Measurements from ENCODE around the gene HMOX2. TPM values are rescaled to one million over a fixed set of nuclear protein-coding genes. Genes with fewer than 3 reads are reported as not detected.
A peak's percentile ranks its signal among the peaks of the same experiment; 100 is the strongest.

Gene HMOX2
- total RNA-seq, result 38.1 and 39.6 TPM in 2 replicates
- long read RNA-seq, transcript HMOX2-208 (6 exons, 2,147 nt), result major isoform, 32 of 42 reads
- long read RNA-seq, partial matches to known transcripts, result 4 of 42 reads
- long read RNA-seq, other reads (novel, unspliced or antisense), result 2 of 42 reads

DNA sequence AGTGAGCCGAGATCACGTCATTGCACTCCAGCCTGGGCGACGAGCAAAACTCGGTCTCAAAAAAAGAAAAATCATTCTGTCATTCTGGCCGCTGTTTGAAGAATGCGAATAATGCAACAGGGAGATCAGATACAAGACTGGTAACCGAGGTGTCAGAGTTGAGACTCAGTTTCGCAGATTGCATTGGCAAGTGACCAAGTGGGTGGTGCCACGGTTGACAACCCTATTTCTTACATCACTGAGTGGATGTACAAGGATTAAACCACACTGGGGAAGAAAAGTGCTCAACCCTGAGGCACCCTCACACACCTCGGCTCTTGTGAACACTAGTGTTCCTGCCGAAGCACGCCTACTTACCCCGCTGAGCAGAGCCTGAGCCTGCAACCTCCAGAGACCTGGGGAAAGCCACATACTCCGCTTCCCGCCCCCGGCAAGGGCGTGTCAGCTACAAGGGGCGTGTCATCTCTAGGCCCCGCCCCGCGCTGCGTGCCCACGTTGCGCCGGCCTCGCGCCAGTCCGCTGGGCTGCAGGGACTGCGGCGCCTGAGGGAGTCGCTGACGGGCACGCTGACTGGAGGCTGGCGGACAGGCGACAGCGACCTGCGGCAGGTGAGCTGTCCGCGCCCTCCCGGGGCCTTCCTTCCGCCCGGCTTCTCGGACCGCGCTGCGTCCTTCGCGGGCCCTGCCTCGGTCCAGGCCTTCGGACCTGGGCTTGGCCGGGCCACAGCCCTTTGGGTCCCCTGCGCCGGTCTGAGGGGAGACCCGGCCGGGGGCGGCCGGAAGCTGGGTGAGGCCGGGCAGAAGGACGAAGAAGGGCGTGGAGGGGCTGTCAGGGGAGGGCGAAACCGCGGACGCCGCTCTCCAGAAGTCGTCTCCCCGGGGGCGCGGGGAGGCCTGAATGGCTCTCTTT lies at the start of gene HMOX2:
Gene HMOX2, plus strand, starts transcription at position 519 of the 909 bp plus-strand sequence. CDS start 29,127 bp downstream, outside the sequence.
- peak within 1 kb of the TSS; percentile 80 for H3K4me3 Mint-ChIP-seq
- peaks cover 4% of the 10 kb centered on the region for H3K27me3 Mint-ChIP-seq (ENCODE audit: low read depth)
- H3K9me3 Mint-ChIP-seq, result peaks cover 6% of the 10 kb centered on the region
- peaks cover 7% of the 10 kb centered on the region for H3K36me3 Mint-ChIP-seq (ENCODE audit: low read depth)
- peak; percentile 88 for DNase-seq (ENCODE audit: low read depth, low spot score)
- H3K27ac Mint-ChIP-seq (ENCODE audit: unreplicated experiment), result no peak within 1 kb of the TSS
- TF ChIP-seq, protein P1, sequence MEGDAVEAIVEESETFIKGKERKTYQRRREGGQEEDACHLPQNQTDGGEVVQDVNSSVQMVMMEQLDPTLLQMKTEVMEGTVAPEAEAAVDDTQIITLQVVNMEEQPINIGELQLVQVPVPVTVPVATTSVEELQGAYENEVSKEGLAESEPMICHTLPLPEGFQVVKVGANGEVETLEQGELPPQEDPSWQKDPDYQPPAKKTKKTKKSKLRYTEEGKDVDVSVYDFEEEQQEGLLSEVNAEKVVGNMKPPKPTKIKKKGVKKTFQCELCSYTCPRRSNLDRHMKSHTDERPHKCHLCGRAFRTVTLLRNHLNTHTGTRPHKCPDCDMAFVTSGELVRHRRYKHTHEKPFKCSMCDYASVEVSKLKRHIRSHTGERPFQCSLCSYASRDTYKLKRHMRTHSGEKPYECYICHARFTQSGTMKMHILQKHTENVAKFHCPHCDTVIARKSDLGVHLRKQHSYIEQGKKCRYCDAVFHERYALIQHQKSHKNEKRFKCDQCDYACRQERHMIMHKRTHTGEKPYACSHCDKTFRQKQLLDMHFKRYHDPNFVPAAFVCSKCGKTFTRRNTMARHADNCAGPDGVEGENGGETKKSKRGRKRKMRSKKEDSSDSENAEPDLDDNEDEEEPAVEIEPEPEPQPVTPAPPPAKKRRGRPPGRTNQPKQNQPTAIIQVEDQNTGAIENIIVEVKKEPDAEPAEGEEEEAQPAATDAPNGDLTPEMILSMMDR (conservative IDR thresholded peaks at IDR 0.05), result peak; percentile 49
- H3K4me1 Mint-ChIP-seq, result peaks cover 33% of the 10 kb centered on the region

DNA sequence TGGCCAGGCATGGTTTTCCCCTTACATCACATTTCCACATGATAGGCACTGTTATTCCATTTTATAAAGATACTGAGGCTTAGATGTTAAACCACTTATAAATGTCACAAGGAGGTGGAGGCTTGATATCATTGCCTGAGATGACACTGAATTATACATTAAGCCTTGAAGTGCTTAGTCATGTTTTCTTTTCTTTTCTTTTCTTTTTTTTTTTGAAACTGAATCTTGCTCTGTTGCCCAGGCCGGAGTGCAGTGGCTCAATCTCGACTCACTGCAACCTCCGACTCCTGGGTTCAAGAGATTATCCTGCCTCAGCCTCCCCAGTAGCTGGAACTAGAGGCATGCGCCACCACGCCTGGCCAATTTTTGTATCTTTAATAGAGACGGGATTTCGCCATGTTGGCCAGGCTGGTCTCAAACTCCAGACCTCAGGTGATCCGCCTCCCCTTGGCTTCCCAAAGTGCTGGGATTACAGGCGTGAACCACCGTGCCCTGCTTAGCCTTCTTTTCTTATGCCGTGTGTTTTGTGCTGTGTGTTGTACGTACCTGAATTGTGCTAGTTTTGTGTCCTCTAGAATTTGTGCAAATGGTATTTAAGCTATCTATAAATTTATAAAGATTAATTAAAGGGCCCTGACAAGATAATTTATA lies 49.4 kb upstream of the HMOX2 start:
- peak overlapping the region; percentile 97 for H3K4me3 Mint-ChIP-seq
- TF ChIP-seq, protein P1 (conservative IDR thresholded peaks at IDR 0.05), result no peak

DNA sequence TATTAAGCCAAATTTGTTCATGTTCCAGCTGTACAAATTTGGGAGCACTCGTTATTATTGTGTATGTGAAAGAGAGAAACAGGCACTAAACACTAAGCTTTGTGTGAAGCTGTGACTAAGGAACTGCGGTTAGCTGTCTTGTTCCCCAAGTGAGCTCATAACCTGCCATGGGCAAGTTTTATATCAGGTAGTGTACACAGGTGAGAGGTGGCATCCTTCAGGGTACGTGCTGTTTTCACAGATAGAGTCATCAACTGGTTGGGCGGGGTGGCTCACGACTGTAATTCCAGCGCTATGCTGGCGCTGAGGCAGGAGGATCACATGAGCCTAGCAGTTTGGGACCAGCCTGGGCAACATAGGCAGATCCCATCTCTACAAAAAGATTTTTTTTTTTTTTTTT lies 47.7 kb upstream of the HMOX2 start:
- Mint-ChIP-seq H3K4me3 (peak overlapping the region; percentile 58), H3K9me3 (no peaks in the 10 kb centered on the region), H3K4me1 (peaks cover 29% of the 10 kb centered on the region)

More for the DNA sequence above, 49.4 kb upstream of the HMOX2 start:
- DNase-seq (ENCODE audit: low read depth, low spot score), result no peak
- Mint-ChIP-seq H3K9me3 (no peaks in the 10 kb centered on the region), H3K4me1 (peaks cover 29% of the 10 kb centered on the region), H3K36me3 (ENCODE audit: low read depth) (peaks cover 5% of the 10 kb centered on the region), H3K27ac (ENCODE audit: unreplicated experiment) (peak overlapping the region; percentile 83), H3K27me3 (ENCODE audit: low read depth) (no peaks in the 10 kb centered on the region)

DNA sequence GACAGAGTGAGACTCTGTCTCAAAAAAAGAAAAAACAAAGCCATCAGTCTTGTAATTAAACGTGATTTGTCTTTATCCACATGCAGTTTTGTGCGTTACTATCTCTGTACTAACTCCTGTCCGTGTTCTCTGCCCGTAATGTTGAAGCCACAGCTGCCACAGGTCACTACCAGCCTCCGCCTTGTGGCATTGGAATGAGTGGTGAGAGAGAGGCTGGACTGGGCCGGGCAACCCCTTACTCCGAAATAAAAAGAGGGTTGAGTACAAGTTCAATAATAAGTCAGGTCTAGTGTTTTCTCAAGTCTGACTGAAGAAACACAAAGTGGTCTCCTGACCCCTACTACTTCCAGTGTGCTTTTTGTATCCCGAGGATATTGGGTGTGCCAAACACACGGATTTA lies 45.2 kb upstream of the HMOX2 start:
- peaks cover 18% of the 10 kb centered on the region for H3K4me1 Mint-ChIP-seq
- peaks cover 7% of the 10 kb centered on the region for H3K36me3 Mint-ChIP-seq (ENCODE audit: low read depth)
- no peak for DNase-seq (ENCODE audit: low read depth, low spot score)
- no peak overlapping the region for H3K27ac Mint-ChIP-seq (ENCODE audit: unreplicated experiment)
- TF ChIP-seq, protein P1 (conservative IDR thresholded peaks at IDR 0.05), result no peak
- H3K4me3 Mint-ChIP-seq, result no peak overlapping the region
- no peaks in the 10 kb centered on the region for H3K9me3 Mint-ChIP-seq
- no peaks in the 10 kb centered on the region for H3K27me3 Mint-ChIP-seq (ENCODE audit: low read depth)

More for the DNA sequence above, 47.7 kb upstream of the HMOX2 start:
- Mint-ChIP-seq H3K36me3 (ENCODE audit: low read depth) (peaks cover 5% of the 10 kb centered on the region), H3K27ac (ENCODE audit: unreplicated experiment) (no peak overlapping the region), H3K27me3 (ENCODE audit: low read depth) (no peaks in the 10 kb centered on the region)
- TF ChIP-seq, protein P1 (conservative IDR thresholded peaks at IDR 0.05), result no peak
- DNase-seq (ENCODE audit: low read depth, low spot score), result no peak

- Mint-ChIP-seq H3K9me3 (no peaks in the 10 kb centered on the region), H3K36me3 (ENCODE audit: low read depth) (peaks cover 9% of the 10 kb centered on the region), H3K4me3 (peak overlapping the region; percentile 56), H3K4me1 (peaks cover 3% of the 10 kb centered on the region), H3K27me3 (ENCODE audit: low read depth) (no peaks in the 10 kb centered on the region), H3K27ac (ENCODE audit: unreplicated experiment) (no peak overlapping the region)
- TF ChIP-seq, protein P1 (conservative IDR thresholded peaks at IDR 0.05), result no peak
- DNase-seq (ENCODE audit: low read depth, low spot score), result no peak
These were observed 43.0 kb upstream of the HMOX2 start for GRCh38 chr16:4433228-4433627.

Data from neural crest cell (in vitro differentiated cells).